ENCODE results near the gene SRL. TPM values are rescaled to one million over a fixed set of nuclear protein-coding genes. Genes with fewer than 3 reads are reported as not detected.
"Not testable (repeated sequence)": the region's sequence is repeated elsewhere in the genome, so short reads cannot be mapped to it uniquely, and the experiment has no call there.

Gene SRL
- total RNA-seq, 2 experiments from 2014 or later = not detected

DNA sequence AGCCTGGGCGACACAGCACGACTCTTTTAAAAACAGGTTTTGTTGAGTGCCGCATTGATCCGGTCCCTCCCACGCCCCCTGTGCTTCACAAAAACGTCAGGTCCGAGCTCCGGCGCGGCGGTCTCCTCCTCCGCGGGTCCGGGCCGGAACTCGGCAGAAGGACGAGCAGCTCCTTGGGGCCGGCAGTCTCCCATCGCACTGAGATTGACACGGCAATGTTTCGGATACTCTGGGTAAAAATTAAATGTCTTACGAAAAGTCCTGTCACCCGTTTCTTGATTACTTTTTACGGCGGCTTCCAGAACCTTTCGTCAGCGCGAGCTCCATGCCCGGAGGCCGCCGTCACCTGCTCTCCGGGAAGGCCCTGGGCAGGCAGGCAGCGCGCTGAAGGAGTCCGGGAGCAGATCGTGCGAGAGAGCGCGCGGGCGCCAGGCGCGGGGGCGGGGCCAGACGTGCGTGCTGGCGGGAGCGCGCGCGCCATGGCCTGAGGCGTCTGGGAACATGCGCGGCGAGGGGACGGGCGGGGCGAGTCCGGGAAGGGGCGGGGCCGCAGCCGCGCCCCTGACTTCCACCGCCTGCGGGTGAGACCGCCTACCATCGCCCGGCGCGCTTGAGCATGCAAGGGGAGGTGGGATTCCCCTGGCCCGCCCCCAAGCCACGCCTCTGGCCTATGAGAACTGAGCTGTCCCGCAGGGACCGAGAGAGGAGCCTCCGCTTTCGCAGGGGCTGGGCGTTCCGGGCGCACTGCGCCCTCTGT lies 11.7 kb upstream of the SRL start:
- H3K36me3 Mint-ChIP-seq = no peaks in the 10 kb centered on the region
- H3K4me1 Mint-ChIP-seq = peaks cover 5% of the 10 kb centered on the region
- peak; percentile 99 for ATAC-seq
- peak overlapping the region; percentile 98 for H3K27ac Mint-ChIP-seq
- CTCF ChIA-PET = interaction anchor here (0.6 to 12.6 kb wide), 80 partner anchors 9 to 707 kb away, joined by 3 to 218 read pairs (median 4); partner anchors contain the start of genes ADCY9, CREBBP, MGRN1 and PAM16
- peak overlapping the region; percentile 90 for H3K4me3 Mint-ChIP-seq
- peak; percentile 100 for DNase-seq
- no peaks in the 10 kb centered on the region for H3K9me3 Mint-ChIP-seq (ENCODE audit: low read depth)
- H3K27me3 Mint-ChIP-seq = no peaks in the 10 kb centered on the region

DNA sequence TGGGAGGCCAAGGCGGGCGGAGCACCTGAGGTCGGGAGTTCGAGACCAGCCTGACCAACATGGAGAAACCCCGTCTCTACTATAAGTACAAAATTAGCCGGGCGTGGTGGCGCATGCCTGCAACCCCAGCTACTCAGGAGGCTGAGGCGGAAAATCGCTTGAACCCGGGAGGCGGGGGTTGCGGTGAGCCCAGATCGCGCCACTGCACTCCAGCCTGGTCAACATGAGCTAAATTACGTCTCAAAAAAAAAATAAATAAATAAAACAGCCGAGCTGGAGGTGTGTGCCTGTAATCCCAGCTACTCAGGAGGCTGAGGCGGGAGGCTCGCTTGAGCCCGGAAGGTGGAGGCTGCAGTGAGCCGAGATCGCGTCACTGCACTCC lies 11.1 kb upstream of the SRL start:
- peak overlapping the region; percentile 98 for H3K27ac Mint-ChIP-seq
- CTCF ChIA-PET = interaction anchor here (0.8 to 12.6 kb wide), 30 partner anchors 9 to 641 kb away, joined by 3 to 218 read pairs (median 4); partner anchors contain the start of genes ADCY9, MGRN1, SLX4 and TFAP4
- not testable (repeated sequence) for H3K9me3 Mint-ChIP-seq (ENCODE audit: low read depth)

DNA sequence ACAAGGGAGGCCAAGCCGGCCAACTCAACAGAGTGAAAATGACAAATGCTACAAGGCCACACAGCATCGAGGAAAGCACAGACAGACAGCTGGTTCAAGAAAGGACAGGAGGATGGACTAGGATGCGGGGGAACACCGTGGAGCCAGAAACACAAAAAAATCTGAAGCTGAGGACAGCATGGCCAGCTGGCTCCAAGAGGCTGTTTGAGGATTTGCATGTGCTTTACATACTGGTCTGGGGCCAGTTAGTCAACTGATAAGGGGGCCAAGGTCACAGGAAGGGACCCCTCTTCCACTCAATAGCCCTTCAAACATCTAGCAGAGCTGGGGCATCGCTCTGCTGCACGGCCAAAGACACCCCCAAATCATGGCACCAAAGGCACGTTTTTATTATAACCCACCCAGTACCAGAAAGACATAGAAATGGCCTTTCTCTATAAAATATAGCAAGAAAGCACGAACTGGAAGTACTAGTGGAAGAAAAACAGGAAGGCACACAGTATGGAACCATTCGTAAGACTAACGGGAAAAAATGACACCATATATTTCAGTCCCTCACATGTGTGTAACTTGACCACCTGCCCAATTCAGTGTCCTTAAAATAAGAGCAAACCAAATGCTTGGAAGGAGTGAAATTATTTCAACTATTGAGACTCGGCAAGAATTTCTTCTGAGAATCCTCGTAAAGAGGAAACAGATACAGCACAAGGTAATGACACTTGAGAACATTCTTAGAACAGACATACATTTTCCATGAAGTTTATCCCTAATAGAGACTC lies 7.8 kb upstream of the SRL start:
- CTCF ChIA-PET = no interaction called here
- no peaks in the 10 kb centered on the region for H3K36me3 Mint-ChIP-seq
- no peak for ATAC-seq
- peaks cover 18% of the 10 kb centered on the region for H3K4me1 Mint-ChIP-seq
- DNase-seq = no peak
- H3K9me3 Mint-ChIP-seq (ENCODE audit: low read depth) = no peaks in the 10 kb centered on the region
- H3K4me3 Mint-ChIP-seq = no peak overlapping the region
- H3K27me3 Mint-ChIP-seq = no peaks in the 10 kb centered on the region
- no peak overlapping the region for H3K27ac Mint-ChIP-seq

More for the DNA sequence above, 11.1 kb upstream of the SRL start:
- not testable (repeated sequence) for ATAC-seq, H3K27me3 Mint-ChIP-seq, DNase-seq, H3K36me3 Mint-ChIP-seq, H3K4me1 Mint-ChIP-seq
- H3K4me3 Mint-ChIP-seq = peak overlapping the region; percentile 90

DNA sequence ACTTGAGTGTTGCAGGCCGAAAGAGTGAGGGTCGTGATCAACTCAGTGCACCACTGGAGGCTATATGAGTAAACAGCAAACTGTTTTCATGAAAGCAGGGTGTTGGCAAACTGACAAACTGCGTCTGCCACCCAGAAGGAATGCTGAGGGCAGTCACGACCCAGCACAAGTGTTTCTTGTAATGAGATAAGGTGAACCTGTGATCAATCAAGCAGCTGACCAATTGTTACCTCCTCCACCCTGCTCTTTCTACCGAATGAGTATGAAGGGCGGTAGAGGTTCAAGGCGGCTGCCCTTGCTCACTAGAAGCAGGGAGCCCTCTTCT lies 5.5 kb upstream of the SRL start:
- Mint-ChIP-seq H3K36me3 (no peaks in the 10 kb centered on the region), H3K27me3 (peaks cover 9% of the 10 kb centered on the region), H3K27ac (no peak overlapping the region), H3K4me3 (no peak overlapping the region), H3K4me1 (peaks cover 14% of the 10 kb centered on the region), H3K9me3 (ENCODE audit: low read depth) (no peaks in the 10 kb centered on the region)
- CTCF ChIA-PET = no interaction called here
- DNase-seq (no peak), ATAC-seq (no peak)

DNA sequence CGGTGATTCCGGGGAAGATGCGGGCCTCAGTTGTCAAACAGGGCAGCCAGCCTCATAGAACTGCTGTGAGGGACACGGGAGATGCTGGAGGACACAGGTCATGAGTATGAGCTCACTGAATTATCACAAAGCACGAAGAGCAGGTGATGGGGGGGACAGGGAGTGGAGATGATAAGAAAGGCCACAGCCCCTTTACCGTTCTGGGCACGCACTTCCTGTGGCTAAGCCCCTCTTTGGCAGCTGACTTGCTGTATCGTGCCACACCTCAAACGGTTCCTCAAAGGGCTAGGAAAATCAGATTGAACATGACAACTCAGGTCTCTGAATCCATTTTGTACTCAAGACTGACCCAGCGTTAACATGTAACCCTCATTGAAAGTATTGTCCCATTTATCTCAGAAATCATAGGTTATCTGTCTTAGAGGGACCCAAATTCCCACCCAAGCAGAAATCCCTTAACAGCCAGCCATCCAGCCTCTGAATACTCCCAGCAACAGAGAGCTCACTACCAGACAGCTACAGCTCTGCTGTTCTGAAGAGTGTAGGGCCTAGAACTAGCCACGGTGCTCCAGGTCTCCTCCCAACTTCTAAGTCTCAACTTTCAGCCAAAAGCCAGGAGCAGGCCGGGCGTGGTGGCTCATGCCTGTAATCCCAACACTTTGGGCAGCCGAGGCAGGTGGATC lies 5.0 kb upstream of the SRL start:
- H3K4me1 Mint-ChIP-seq = peaks cover 14% of the 10 kb centered on the region
- ATAC-seq = no peak
- peaks cover 9% of the 10 kb centered on the region for H3K27me3 Mint-ChIP-seq
- CTCF ChIA-PET = interaction anchor here (0.8 to 4.7 kb wide), 2 partner anchors 7 to 22 kb away, joined by 3 to 20 read pairs; no protein-coding TSS in a partner anchor
- no peaks in the 10 kb centered on the region for H3K9me3 Mint-ChIP-seq (ENCODE audit: low read depth)
- no peak for DNase-seq
- no peak overlapping the region for H3K4me3 Mint-ChIP-seq
- no peaks in the 10 kb centered on the region for H3K36me3 Mint-ChIP-seq
- no peak overlapping the region for H3K27ac Mint-ChIP-seq

DNA sequence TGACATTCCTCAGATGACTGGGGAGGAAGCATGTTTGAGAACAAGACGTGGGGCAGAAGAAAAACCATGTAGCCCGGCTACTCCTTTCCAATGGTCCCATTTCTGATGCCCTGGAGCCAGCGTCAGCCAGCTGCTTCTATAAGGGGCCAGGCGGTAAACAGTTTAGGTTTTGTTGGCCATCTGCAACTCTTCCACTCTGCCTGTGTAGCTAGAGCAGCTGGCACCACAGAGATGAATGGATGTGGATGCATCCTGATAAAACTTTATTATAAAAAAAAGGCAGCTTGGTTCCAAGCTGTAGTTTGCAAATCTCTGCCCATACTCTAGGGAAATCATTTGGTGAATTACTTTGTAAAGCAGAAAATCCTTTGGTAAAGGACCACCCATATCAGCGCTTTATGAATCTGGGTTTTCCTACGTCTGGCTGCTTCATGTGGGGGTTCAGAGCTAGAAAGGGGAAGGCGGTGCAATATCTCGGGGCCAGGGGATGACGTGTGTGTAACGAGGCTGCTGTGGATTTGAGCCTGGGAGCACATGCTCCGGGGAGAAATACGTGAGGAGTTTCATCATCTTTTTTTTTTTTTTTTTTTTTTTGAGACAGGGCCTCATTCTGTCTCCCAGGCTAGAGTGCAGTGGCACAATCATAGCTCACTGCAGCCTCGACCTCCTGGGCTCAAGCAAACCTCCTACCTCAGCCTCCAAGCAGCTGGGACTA lies 3.4 kb upstream of the SRL start:
- H3K4me1 Mint-ChIP-seq = peaks cover 14% of the 10 kb centered on the region
- H3K27ac Mint-ChIP-seq = no peak overlapping the region
- CTCF ChIA-PET = interaction anchor here (4.7 kb wide), 1 partner anchor 9 kb away, joined by 20 read pairs; no protein-coding TSS in a partner anchor
- peaks cover 9% of the 10 kb centered on the region for H3K27me3 Mint-ChIP-seq
- no peaks in the 10 kb centered on the region for H3K36me3 Mint-ChIP-seq
- H3K9me3 Mint-ChIP-seq (ENCODE audit: low read depth) = no peaks in the 10 kb centered on the region
- no peak overlapping the region for H3K4me3 Mint-ChIP-seq
- no peak for ATAC-seq
- no peak for DNase-seq

DNA sequence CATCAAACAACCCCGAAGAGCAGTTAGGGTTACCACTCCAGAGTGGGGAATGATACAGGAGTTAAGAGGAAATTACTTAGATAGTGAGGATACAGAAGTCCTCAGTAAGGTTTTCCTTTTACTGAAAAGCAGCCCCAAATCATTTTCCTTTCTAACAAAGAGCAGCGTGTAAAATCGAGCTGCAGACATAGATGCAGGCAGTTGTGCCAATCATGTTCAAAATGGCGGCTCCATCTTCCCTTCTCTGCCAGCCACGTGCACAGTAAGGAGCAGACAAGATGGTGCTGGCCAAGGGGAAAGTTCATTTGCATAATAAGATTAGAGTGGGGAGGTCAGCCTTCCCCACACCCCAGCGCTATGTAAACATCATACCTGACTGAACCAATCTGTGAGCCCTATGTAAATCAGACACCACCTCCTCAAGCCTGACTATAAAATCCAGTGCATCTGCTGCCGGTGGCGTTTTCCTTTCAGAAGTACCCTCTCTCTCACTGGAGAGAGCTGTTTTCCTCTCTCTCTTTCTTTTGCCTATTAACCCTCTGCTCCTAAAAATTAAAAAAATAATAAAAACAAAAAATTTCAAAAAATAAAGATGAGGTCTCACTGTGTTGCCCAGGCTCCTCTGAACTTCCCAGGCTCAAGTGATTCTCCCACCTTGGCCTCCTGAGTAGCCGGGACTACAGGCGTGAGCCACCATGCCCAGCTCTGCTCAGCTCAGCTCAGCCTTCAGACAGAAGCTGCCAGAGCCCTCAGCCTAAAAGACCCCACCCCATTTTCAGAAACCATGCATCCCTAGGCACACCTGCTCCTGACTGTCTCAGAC lies 2.6 kb upstream of the SRL start:
- Mint-ChIP-seq H3K36me3 (no peaks in the 10 kb centered on the region), H3K9me3 (ENCODE audit: low read depth) (no peaks in the 10 kb centered on the region), H3K4me3 (no peak overlapping the region), H3K4me1 (peaks cover 14% of the 10 kb centered on the region), H3K27ac (no peak overlapping the region), H3K27me3 (peaks cover 9% of the 10 kb centered on the region)
- CTCF ChIA-PET = interaction anchor here (4.7 kb wide), 1 partner anchor 10 kb away, joined by 20 read pairs; no protein-coding TSS in a partner anchor
- no peak for ATAC-seq
- DNase-seq = no peak

DNA sequence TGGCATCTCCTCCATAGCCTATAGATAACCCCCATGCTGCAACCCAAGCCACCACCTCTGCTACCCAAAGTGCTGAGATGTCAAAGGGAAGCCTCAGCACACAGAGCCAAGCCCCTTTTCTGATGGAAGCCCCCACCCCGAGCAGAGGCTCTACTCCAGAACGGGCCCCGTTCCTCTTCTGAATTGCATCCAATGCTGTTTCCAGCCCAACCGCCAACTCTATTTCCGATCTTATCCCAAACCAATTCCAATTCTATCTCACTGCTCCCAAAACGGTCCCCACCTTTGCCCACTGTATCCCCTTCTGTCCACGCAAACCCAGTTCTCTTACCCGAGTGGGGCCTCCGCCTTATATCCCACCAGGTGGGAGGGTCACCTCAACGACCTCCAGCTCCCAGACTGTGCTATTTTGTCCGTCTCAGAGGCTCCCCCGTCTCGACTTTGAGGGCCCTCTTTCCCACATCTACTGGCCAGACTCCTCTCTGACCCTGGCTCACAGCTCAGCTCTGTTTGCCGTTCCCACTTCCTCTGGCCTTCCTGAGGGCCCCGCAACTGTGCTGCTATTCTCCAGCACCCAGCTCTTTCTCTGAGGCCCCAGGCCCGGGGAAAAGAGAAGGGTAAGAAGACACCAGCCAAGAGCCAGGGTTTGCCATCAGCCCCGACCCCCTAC lies 487 bp downstream of the SRL start:
- Mint-ChIP-seq H3K4me3 (no peak overlapping the region), H3K36me3 (no peaks in the 10 kb centered on the region), H3K4me1 (peaks cover 2% of the 10 kb centered on the region), H3K27ac (no peak overlapping the region), H3K9me3 (ENCODE audit: low read depth) (no peaks in the 10 kb centered on the region), H3K27me3 (peaks cover 11% of the 10 kb centered on the region)
- ATAC-seq = no peak
- CTCF ChIA-PET = no interaction called here
- DNase-seq = no peak

DNA sequence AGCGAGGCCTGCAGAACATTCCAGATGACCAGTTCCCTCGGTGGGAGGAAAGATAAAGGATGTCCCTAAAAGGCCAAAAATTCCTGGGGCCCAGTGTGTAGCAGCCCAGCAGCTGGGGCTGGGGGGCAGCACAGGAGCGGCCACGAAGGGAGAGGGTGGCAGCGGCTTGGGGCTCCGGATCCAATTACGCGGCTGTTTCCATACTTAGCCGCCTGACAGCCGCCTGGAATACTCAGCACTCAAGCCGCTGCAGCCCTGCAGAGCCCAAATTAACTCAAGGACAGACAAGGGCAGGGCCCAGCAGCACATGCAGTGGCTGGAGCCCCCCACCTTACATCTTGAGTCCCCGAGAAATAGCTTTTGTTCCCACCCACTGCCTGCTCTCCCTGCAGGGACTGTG lies 1.3 kb downstream of the SRL start:
- CTCF ChIA-PET = no interaction called here
- Mint-ChIP-seq H3K9me3 (ENCODE audit: low read depth) (no peaks in the 10 kb centered on the region), H3K27ac (no peak overlapping the region), H3K36me3 (no peaks in the 10 kb centered on the region), H3K4me1 (no peaks in the 10 kb centered on the region), H3K4me3 (no peak overlapping the region), H3K27me3 (peaks cover 14% of the 10 kb centered on the region)
- ATAC-seq (no peak), DNase-seq (no peak)

DNA sequence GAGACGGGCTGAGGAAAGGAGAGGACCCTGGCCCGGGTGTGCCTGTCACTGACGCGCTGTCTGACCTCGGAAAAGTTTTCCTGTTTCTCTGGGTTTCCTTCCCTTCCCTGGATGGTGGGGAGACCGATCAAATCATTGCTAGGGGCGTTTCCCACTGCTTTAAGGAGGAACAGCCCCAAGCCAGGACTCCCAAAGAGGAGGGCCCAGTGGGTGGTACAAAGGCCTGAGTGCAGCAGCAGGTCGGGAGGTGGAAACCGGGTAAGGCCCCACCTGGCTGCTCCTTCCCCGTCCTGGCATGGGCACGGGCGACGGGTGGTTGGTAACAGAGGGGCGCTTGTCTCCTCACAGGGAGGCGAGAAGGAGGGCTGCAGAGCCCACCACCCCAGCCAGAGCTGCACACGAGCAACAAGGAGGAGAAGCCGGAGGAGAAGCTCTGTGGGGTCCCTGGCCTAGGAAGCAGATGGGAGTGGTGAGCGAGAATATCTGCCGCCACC lies 2.2 kb downstream of the SRL start:
- DNase-seq (no peak), ATAC-seq (no peak)
- H3K4me1 Mint-ChIP-seq = no peaks in the 10 kb centered on the region
- no peak overlapping the region for H3K27ac Mint-ChIP-seq
- CTCF ChIA-PET = interaction anchor here (1.0 kb wide), 1 partner anchor 10 kb away, joined by 3 read pairs; no protein-coding TSS in a partner anchor
- no peaks in the 10 kb centered on the region for H3K36me3 Mint-ChIP-seq
- peaks cover 20% of the 10 kb centered on the region for H3K27me3 Mint-ChIP-seq
- no peaks in the 10 kb centered on the region for H3K9me3 Mint-ChIP-seq (ENCODE audit: low read depth)
- H3K4me3 Mint-ChIP-seq = no peak overlapping the region

DNA sequence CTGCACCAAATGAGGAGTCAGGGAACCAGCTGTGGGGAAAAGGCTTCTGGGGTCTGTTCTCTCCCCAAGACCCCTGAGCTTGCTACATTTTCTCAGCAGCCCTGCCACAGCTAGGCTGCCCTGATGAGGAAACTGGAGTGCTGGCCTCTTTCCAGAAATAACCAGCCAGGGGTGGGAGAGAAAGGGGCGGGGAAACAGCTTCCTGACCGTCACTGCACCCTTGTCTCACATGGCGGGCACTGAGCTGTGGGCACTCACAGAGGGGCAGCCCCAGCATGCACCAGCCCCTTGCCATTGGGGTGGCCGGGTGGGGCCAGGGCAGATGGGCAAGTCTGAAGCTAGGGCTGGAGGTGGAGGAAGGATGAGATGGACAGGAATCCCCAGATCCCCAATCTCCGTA lies 2.9 kb downstream of the SRL start:
- DNase-seq (no peak), ATAC-seq (no peak)
- Mint-ChIP-seq H3K9me3 (ENCODE audit: low read depth) (no peaks in the 10 kb centered on the region), H3K27ac (no peak overlapping the region), H3K36me3 (no peaks in the 10 kb centered on the region), H3K4me3 (no peak overlapping the region), H3K4me1 (no peaks in the 10 kb centered on the region), H3K27me3 (peaks cover 20% of the 10 kb centered on the region)
- CTCF ChIA-PET = interaction anchor here (1.0 to 1.6 kb wide), 2 partner anchors 9 to 15 kb away, joined by 3 to 5 read pairs; no protein-coding TSS in a partner anchor

DNA sequence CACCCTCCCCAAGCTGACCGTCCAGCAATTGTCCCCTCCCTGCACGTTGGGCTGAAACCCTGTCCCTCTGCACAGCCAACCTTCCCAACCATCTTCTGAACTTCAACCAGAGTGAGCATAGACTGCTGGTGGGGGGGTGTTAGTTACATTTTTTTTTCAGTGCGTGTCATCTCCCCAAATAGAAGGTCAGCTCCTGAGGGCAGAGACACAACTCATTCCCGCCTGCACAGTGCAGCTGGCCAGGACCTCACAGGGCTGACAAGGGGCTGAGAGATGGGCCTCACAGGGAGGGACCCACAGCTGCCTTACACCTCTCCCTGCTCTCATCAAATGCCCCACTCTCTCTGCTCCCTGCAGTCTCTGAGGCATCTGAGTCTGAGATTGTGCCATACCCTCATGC lies 8.4 kb downstream of the SRL start:
- H3K4me3 Mint-ChIP-seq = no peak overlapping the region
- H3K27me3 Mint-ChIP-seq = peaks cover 14% of the 10 kb centered on the region
- DNase-seq (no peak), ATAC-seq (no peak)
- H3K4me1 Mint-ChIP-seq = no peaks in the 10 kb centered on the region
- H3K36me3 Mint-ChIP-seq = no peaks in the 10 kb centered on the region
- H3K27ac Mint-ChIP-seq = no peak overlapping the region
- no peaks in the 10 kb centered on the region for H3K9me3 Mint-ChIP-seq (ENCODE audit: low read depth)
- CTCF ChIA-PET = interaction anchor here (1.6 kb wide), 1 partner anchor 294 kb away, joined by 7 read pairs; no protein-coding TSS in a partner anchor
